IPS-18a (cell line): ENCODE data around the gene DOK7.
"Not testable (repeated sequence)": the region's sequence is repeated elsewhere in the genome, so short reads cannot be mapped to it uniquely, and the experiment has no call there.

Source experiments
- H3K27ac ChIP-seq: one replicate; pipeline ENCODE4 v1.5.1; 2013; ENCODE audit warnings: low read length
- H3K27me3 ChIP-seq: one replicate; pipeline ENCODE4 v1.6.1; 2013; ENCODE audit warnings: mild to moderate bottlenecking, low read length; ENCODE audit not compliant: control insufficient read depth, insufficient read depth
- H3K36me3 ChIP-seq: one replicate; pipeline ENCODE4 v1.6.1; 2013; ENCODE audit warnings: low read depth, low read length; ENCODE audit not compliant: control insufficient read depth
- H3K4me1 ChIP-seq: one replicate; pipeline ENCODE4 v1.6.1; 2013; ENCODE audit warnings: low read depth, low read length; ENCODE audit not compliant: control insufficient read depth
- H3K4me3 ChIP-seq: one replicate; pipeline ENCODE4 v1.5.1; 2013; ENCODE audit warnings: low read length
- H3K9ac ChIP-seq: one replicate; pipeline ENCODE4 v1.6.1; 2013; ENCODE audit warnings: mild to moderate bottlenecking, low read length, moderate library complexity
- H3K9me3 ChIP-seq: one replicate; pipeline ENCODE4 v1.6.1; 2013; ENCODE audit warnings: low read depth, low read length; ENCODE audit not compliant: control insufficient read depth

Gene DOK7

DNA sequence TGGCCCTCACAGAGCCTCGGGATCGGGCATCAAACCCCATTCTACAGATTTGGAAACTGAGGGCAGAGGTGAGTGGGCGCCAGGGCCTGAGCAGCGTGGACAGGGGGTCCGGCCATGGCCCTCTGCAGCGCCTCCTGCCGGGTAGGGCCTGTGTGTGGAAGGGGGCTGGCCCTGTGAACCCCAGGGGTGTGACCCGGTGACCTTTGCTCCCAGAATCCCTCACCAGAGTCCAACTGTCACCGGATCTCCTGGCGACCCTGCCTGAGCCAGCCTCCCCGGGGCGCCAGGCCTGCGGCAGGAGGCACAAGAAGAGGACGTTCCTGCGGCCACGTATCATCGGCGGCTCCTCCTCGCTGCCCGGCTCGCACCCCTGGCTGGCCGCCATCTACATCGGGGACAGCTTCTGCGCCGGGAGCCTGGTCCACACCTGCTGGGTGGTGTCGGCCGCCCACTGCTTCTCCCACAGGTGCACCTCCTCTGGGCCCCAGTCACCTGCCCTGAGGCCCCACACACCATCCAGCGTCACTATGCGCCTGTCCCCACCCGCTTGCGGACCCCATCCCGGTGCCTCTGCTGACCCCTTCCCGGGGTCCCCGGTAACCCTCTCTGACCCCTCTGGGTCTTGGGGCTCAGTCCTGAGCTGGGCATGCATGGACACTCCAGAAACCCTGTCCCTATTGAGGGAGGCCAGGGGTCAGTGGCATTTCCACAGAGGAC lies 17.1 kb upstream of the DOK7 start:
- H3K9me3 ChIP-seq = no peaks in the 10 kb centered on the region

DNA sequence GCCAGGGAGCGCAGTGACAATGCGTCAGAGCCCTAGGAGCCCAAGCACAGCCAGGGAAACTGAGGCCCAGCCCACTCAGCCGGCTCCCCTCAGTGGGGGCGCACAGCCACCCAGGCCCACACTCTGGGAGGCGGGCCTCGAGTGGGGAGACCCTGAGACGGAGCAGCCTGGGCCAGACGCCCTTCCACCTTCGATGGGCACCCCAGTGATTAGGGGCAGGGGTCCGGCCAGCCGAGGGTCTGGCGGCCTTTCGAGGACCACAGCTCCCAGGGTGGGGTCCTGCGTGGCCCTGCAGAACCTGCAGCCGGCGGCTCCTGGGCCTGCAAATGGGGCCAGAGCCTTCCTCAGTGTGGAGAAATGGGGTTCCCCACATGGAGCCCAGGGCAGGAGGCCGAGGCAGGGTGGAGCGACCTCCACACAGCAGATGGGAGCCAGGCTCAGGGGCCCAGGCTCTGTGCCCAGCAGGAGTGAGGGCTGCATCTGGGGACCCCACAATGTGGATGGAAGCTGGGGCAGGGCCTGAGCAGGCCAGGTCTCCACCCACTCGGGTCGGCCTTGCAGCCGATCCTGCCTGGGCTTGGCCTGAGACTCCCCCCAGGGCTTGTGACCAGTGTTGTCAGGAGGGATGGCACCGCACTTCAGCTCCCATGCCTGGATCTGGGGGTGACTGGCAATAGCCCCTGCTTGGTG lies 16.3 kb upstream of the DOK7 start:
- Histone ChIP-seq H3K36me3 (no peaks in the 10 kb centered on the region), H3K9ac (no peak overlapping the region), H3K27ac (no peak overlapping the region), H3K4me3 (no peak overlapping the region), H3K4me1 (no peaks in the 10 kb centered on the region), H3K27me3 (no peaks in the 10 kb centered on the region), H3K9me3 (no peaks in the 10 kb centered on the region)

More for the DNA sequence above, 17.1 kb upstream of the DOK7 start:
- no peaks in the 10 kb centered on the region for H3K4me1 ChIP-seq
- H3K4me3 ChIP-seq = no peak overlapping the region
- H3K9ac ChIP-seq = no peak overlapping the region
- H3K27ac ChIP-seq = no peak overlapping the region
- no peaks in the 10 kb centered on the region for H3K27me3 ChIP-seq
- no peaks in the 10 kb centered on the region for H3K36me3 ChIP-seq

DNA sequence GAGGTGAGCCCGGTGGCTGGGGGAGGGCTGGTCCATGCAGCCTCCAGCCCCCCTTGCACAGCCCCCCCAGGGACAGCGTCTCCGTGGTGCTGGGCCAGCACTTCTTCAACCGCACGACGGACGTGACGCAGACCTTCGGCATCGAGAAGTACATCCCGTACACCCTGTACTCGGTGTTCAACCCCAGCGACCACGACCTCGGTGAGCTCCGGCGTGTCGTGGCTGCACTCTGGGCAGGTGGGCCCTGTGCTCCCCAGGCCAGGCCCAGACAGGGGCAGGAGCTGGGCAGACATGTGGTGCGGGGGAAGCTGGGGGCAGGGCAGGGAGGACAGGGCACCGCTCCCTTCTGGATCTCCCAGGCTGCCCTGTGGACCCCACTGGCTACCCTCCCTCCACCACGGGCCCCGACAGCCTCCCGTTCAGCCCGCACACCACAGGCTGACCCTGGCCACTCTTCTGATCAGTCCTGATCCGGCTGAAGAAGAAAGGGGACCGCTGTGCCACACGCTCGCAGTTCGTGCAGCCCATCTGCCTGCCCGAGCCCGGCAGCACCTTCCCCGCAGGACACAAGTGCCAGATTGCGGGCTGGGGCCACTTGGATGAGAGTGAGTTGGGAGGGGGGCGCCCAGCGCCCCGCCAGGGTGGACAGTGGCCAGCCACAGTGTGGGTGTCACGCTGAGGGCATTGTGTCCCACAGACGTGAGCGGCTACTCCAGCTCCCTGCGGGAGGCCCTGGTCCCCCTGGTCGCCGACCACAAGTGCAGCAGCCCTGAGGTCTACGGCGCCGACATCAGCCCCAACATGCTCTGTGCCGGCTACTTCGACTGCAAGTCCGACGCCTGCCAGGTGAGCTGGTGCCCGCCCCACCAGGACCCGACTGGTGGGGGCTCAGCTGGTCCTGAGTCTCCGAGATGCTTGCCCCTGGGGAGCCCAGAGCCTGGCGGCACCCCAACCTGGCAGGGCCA lies 15.4 kb upstream of the DOK7 start:
- Histone ChIP-seq H3K4me3 (no peak overlapping the region), H3K4me1 (no peaks in the 10 kb centered on the region), H3K27ac (no peak overlapping the region), H3K27me3 (no peaks in the 10 kb centered on the region), H3K36me3 (no peaks in the 10 kb centered on the region), H3K9ac (no peak overlapping the region), H3K9me3 (no peaks in the 10 kb centered on the region)

DNA sequence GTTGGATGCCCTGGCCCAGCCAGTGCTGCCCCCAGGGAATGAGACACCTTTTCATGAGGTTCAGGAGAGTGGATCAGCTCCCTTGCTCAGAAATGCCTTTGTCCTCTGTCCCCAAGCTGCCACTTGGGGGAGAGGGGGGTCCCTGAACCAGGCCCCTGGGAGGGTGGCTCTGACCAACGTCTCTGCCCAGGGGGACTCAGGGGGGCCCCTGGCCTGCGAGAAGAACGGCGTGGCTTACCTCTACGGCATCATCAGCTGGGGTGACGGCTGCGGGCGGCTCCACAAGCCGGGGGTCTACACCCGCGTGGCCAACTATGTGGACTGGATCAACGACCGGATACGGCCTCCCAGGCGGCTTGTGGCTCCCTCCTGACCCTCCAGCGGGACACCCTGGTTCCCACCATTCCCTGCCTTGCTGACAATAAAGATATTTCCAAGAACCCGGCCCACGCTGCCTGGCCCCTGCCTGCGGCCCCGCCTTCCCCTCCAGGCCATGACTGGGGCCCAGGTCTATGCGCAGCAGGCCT lies 14.0 kb upstream of the DOK7 start:
- Histone ChIP-seq H3K9ac (no peak overlapping the region), H3K4me1 (no peaks in the 10 kb centered on the region), H3K4me3 (no peak overlapping the region), H3K27ac (no peak overlapping the region), H3K36me3 (no peaks in the 10 kb centered on the region), H3K9me3 (no peaks in the 10 kb centered on the region), H3K27me3 (peaks cover under 1% of the 10 kb centered on the region)

DNA sequence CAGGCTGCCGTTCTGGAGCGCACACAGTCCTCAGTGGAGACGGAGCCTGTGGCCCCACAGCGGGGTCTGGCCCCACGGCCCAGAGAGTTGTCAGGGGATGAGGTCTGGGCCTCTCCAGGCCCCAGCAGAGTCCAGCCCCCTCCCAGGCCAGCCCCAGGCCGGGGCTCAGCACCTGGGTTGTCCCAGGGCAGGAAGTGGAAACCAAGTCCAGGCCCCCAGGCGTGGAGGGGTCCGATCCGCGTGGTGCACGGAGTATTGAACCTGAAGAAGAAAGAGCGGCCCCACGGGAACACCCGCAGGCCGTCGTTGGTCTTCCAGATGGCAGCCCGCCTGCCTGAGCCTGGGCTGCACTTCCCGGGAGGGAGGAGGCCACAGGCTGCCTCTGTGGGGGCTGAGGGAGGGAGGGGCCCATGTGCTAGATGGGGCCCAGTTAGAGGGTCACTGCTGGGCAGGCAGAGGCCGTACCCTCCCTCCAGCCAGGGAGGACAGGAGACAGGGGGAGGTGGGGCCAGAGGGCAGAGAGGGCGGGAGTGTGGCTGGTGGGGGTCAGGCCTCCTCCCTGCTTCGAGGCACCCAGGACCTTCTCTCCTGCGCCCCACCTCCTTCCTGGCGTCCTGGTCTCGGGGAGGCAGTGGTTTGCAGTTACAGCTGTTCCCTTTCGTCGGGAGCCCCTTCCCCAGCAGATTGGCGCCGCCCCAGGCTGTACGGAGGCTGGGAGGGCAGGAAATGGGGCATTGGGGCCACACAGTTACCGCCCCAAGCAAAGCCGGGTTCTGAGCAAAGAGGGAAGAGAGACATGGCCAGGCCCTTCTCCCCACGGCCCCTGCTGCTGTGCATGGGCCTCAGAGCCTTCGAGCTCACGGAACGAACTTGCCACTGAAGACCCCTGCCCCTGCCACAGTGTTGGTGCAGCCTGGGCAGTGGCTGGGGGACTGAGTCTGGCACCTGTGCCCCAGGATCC lies 13.3 kb upstream of the DOK7 start:
- H3K36me3 ChIP-seq = no peaks in the 10 kb centered on the region
- H3K27ac ChIP-seq = no peak overlapping the region
- H3K9ac ChIP-seq = no peak overlapping the region
- no peaks in the 10 kb centered on the region for H3K4me1 ChIP-seq
- no peaks in the 10 kb centered on the region for H3K9me3 ChIP-seq
- no peak overlapping the region for H3K4me3 ChIP-seq
- peaks cover 4% of the 10 kb centered on the region for H3K27me3 ChIP-seq

DNA sequence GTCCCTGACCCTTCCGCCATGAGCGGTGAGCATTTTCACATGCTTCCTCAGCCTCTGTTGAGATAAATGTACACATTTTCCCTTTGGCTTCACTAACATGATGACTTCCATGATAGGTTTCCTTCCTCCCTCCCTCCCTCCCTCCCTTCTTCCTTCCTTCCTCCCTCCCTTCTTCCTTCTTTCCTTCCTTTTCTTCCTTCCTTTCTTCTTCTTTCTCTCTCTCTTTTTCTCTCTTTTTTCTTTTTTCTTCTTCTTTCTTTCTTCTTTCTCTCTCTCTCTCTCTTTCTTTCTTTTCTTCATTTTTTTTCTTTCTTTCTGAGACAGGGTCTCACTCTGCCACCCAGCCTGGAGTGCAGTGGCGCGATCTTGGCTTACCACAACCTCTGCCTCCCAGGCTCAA lies 12.5 kb upstream of the DOK7 start:
- no peak overlapping the region for H3K4me3 ChIP-seq
- no peak overlapping the region for H3K27ac ChIP-seq
- peaks cover 4% of the 10 kb centered on the region for H3K27me3 ChIP-seq
- no peaks in the 10 kb centered on the region for H3K36me3 ChIP-seq
- H3K9ac ChIP-seq = no peak overlapping the region
- no peaks in the 10 kb centered on the region for H3K9me3 ChIP-seq
- no peaks in the 10 kb centered on the region for H3K4me1 ChIP-seq

DNA sequence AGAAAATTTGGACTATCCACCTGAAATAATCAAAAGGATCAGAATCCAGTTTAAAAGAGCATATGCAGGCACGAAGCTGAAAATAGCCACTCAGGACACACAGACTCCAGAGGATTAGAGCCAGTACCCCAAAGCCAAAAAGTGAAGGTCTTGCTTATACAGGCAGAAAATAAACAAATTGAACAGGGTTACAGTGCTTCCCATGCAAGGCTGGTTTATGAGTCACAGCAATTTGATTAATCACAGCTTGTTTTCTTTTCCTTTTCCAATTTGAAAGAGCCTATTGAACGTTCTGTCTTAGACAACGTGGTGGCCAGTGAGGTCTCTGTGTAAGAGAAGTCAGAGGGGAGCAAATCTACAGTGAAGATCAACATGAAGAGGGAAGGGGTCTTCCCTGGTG lies 11.2 kb upstream of the DOK7 start:
- H3K4me3 ChIP-seq = no peak overlapping the region
- no peaks in the 10 kb centered on the region for H3K9me3 ChIP-seq
- no peaks in the 10 kb centered on the region for H3K4me1 ChIP-seq
- peaks cover 4% of the 10 kb centered on the region for H3K27me3 ChIP-seq
- no peak overlapping the region for H3K27ac ChIP-seq
- no peaks in the 10 kb centered on the region for H3K36me3 ChIP-seq
- no peak overlapping the region for H3K9ac ChIP-seq

DNA sequence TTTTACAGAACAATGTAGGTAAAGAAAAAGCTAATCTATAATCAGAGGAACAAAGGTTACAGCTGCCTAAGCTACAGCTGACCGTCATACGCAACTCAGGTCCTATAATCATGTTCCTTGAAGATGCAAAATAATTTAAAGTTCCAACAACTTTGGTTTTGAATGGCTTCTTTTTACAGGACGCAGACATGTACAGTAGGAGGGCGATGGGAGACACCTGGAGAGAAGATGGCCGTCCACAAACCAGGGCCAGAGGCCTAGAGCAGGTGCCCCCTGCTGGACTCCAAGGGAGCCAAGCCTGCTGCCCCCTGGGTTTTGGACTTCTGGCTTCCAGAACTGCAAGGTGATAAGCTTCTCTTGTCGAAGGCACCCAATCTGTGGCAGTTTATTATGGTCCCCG lies 10.7 kb upstream of the DOK7 start:
- Histone ChIP-seq H3K4me1 (no peaks in the 10 kb centered on the region), H3K27ac (no peak overlapping the region), H3K36me3 (no peaks in the 10 kb centered on the region), H3K9ac (no peak overlapping the region), H3K4me3 (no peak overlapping the region), H3K27me3 (peaks cover 4% of the 10 kb centered on the region), H3K9me3 (no peaks in the 10 kb centered on the region)

DNA sequence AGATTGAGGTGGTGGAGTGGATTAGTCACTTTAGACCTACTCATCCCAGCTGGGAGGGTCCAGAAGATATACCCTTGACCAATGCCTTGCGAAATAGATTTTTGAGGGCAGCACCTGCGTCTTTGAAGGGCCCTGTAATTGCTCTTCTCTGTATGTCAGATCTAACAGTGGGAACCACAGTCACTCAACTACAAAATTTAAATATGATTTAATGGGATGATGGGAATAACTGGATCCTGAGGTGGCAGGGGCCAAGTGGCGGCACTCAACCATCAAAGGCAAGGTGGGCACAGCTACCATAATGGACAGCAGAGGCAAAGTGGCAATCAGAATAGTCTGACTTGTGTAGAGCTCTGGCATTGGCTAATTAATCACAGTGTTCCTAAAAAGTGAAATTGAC lies 7.5 kb upstream of the DOK7 start:
- not testable (repeated sequence) for H3K27ac ChIP-seq, H3K4me1 ChIP-seq, H3K36me3 ChIP-seq, H3K4me3 ChIP-seq, H3K9me3 ChIP-seq, H3K9ac ChIP-seq
- H3K27me3 ChIP-seq = peaks cover 14% of the 10 kb centered on the region

DNA sequence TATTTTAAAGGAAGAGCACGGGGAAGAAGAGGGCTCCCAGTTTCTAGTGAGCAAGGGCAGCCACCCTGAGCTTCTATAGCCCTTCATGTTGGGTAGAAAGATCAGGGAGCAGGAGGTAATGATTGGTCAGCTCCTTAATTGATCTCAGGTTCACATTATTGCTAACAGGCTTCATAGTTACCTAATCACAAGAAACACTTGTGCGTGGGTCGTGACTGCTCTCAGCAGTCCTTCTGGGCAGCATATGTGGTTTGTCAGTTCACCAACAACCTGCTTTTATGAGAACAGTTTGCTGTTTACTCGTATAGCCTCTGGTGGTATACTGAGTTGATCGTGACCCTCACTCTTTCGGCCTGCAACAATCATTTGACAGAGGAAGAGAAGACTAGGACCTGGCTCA lies 4.7 kb upstream of the DOK7 start:
- Histone ChIP-seq H3K9ac (no peak overlapping the region), H3K4me1 (no peaks in the 10 kb centered on the region), H3K4me3 (no peak overlapping the region), H3K27ac (no peak overlapping the region), H3K36me3 (no peaks in the 10 kb centered on the region), H3K27me3 (peaks cover 31% of the 10 kb centered on the region), H3K9me3 (no peaks in the 10 kb centered on the region)
